GM12875 (cell line): ENCODE results near the gene SCAPER.

Experiments used
- H3K4me3 ChIP-seq: one replicate; pipeline ENCODE4 v1.5.1; 2011; ENCODE audit warnings: low read depth, low read length, control low read depth
- CTCF ChIP-seq: IDR thresholded peaks from 2 replicates; pipeline ENCODE4 v1.5.1; 2011; ENCODE audit warnings: low read depth, mild to moderate bottlenecking, control low read depth, inconsistent platforms, low read length, moderate library complexity, borderline replicate concordance; ENCODE audit not compliant: insufficient read depth

SCAPER gene

DNA sequence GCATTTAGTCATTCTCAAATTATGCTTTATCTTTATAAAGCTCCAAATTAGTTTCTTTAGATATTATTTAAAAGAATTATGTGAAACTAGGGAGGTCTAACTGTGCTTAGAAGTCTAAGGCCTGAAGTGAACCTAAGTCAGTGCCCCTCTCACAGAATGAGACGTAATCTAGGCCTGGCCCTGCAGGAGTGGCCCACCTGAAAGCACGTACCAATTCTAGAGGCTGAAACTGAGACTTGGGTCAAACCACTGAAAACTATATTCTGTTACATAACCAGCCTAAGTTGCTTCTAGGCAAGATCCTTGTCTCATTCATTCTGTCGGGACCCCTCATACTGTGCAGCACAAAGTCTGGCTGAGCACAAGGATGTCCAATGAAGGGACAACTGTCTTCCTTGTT is 424.9 kb downstream of the SCAPER start:
- TF ChIP-seq CTCF = no peak
- no peak overlapping the region for H3K4me3 ChIP-seq

- TF ChIP-seq CTCF = no peak
- no peak overlapping the region for H3K4me3 ChIP-seq
Measured at GRCh38 chr15:76470691-76471090, 434.4 kb downstream of the SCAPER start.

- no peak overlapping the region for H3K4me3 ChIP-seq
- TF ChIP-seq CTCF = no peak
Measured at GRCh38 chr15:76468722-76469121, 436.4 kb downstream of the SCAPER start.

DNA sequence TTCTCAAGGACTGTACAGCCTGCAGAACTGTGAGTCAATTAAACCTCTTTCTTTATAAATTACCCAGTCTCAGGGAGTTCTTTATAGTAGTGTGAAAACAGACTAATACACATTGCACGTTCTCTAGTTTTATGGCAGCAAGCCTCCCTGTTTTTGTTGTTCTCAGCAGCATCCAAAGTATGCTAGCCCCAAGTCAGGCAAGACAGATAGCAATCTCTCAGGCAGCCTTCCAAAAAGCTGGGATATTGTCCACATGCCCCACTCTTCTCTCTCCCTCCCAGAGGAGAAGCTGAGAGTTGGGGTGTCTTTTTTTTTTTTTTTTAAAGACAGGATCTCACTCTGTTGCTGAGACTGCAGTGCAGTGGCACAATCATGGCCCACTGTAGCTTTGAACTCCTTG is 438.0 kb downstream of the SCAPER start:
- H3K4me3 ChIP-seq = no peak overlapping the region
- no peak for TF ChIP-seq CTCF

DNA sequence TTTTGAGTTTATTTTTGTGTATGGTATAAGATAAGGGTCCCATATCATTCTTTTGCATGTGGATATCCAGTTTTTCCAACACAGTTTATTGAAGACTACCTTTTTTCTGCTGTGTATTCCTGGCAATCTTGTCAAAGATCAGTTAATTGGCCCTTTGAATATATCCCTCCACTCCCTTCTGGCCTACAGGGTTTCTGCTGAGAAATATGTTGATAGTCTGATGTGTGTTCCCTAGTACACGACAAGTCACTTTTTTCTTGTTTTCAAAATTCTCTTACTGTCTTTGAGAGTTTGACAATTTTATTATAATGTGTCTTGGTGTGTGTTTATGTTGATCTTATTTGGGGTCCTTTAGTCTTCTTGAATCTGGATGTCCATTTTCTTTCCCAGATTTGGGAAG is 439.4 kb downstream of the SCAPER start:
- TF ChIP-seq CTCF = no peak
- no peak overlapping the region for H3K4me3 ChIP-seq

- no peak overlapping the region for H3K4me3 ChIP-seq
- no peak for TF ChIP-seq CTCF
Measured at GRCh38 chr15:76464247-76464646, 440.9 kb downstream of the SCAPER start.

GRCh38 chr15:76460871-76461270 is 444.3 kb downstream of the SCAPER start:
- TF ChIP-seq CTCF = no peak
- H3K4me3 ChIP-seq = no peak overlapping the region
